HG03442 (cell line): ENCODE measurements around the gene ABCD4.

Experiments used
- ATAC-seq: cut with Tn5 transposase; IDR thresholded peaks from one replicate; pipeline ENCODE4 v1.9.1; 2021; ENCODE audit warnings: mild to moderate bottlenecking, moderate library complexity; ENCODE audit not compliant: unreplicated experiment

ABCD4 gene

GRCh38 chr14:74238974-74239847 is 63.5 kb downstream of the ABCD4 start, which contains the start of gene VSX2:
Gene VSX2, plus strand, starts transcription at chr14:74239449. Its CDS starts 113 bp downstream, at chr14:74239562.
- no peak for ATAC-seq

GRCh38 chr14:74237441-74237840 is 65.3 kb downstream of the ABCD4 start:
- ATAC-seq: no peak
